ENCODE measurements around the gene ZNF343. TPM values are rescaled to one million over a fixed set of nuclear protein-coding genes. Genes with fewer than 3 reads are reported as not detected.

The ZNF343 gene
- total RNA-seq, 1 donor from 2014 or later: 9.2 TPM

GRCh38 chr20:2470423-2471193, 38.1 kb downstream of the ZNF343 start, which contains the start of gene SNRPB:
TSS of gene SNRPB (minus strand) at chr20:2470789. CDS start at chr20:2470690, 99 bp downstream.
- Histone ChIP-seq H3K27me3 (ENCODE audit: control insufficient read depth, insufficient read depth, low read length) (no peaks in the 10 kb centered on the region), H3K36me3 (ENCODE audit: control insufficient read depth, insufficient read depth, low read length) (peaks cover 14% of the 10 kb centered on the region), H3K4me3 (ENCODE audit: low read depth, low read length) (peak within 1 kb of the TSS; percentile 88)
- DNase-seq (ENCODE audit: low read depth): peak; percentile 98
- FAIRE-seq: peak; percentile 75
- TF ChIP-seq CTCF (IDR thresholded peaks at IDR 0.05; ENCODE audit: insufficient read depth, low read length, severe bottlenecking): no peak

GRCh38 chr20:2469991-2470422, 38.7 kb downstream of the ZNF343 start:
- FAIRE-seq (no peak), DNase-seq (ENCODE audit: low read depth) (peak; percentile 50)
- Histone ChIP-seq H3K4me3 (ENCODE audit: low read depth, low read length) (peak overlapping the region; percentile 88), H3K27me3 (ENCODE audit: control insufficient read depth, insufficient read depth, low read length) (no peaks in the 10 kb centered on the region), H3K36me3 (ENCODE audit: control insufficient read depth, insufficient read depth, low read length) (peaks cover 17% of the 10 kb centered on the region)
- TF ChIP-seq CTCF (IDR thresholded peaks at IDR 0.05; ENCODE audit: insufficient read depth, low read length, severe bottlenecking): no peak

GRCh38 chr20:2468581-2469407, 39.9 kb downstream of the ZNF343 start:
- Histone ChIP-seq H3K27me3 (ENCODE audit: control insufficient read depth, insufficient read depth, low read length) (no peaks in the 10 kb centered on the region), H3K36me3 (ENCODE audit: control insufficient read depth, insufficient read depth, low read length) (peaks cover 20% of the 10 kb centered on the region), H3K4me3 (ENCODE audit: low read depth, low read length) (peak overlapping the region; percentile 88)
- DNase-seq (ENCODE audit: low read depth) (no peak), FAIRE-seq (no peak)
- no peak for TF ChIP-seq CTCF (IDR thresholded peaks at IDR 0.05; ENCODE audit: insufficient read depth, low read length, severe bottlenecking)

- FAIRE-seq: no peak
- DNase-seq (ENCODE audit: low read depth): no peak
- Histone ChIP-seq H3K36me3 (ENCODE audit: control insufficient read depth, insufficient read depth, low read length) (peaks cover 31% of the 10 kb centered on the region), H3K4me3 (ENCODE audit: low read depth, low read length) (no peak overlapping the region), H3K27me3 (ENCODE audit: control insufficient read depth, insufficient read depth, low read length) (no peaks in the 10 kb centered on the region)
- no peak for TF ChIP-seq CTCF (IDR thresholded peaks at IDR 0.05; ENCODE audit: insufficient read depth, low read length, severe bottlenecking)
These were observed 41.3 kb downstream of the ZNF343 start for GRCh38 chr20:2467412-2467811.

- FAIRE-seq (no peak), DNase-seq (ENCODE audit: low read depth) (no peak)
- H3K36me3 ChIP-seq (ENCODE audit: control insufficient read depth, insufficient read depth, low read length): peaks cover 40% of the 10 kb centered on the region
- no peak for TF ChIP-seq CTCF (IDR thresholded peaks at IDR 0.05; ENCODE audit: insufficient read depth, low read length, severe bottlenecking)
- H3K4me3 ChIP-seq (ENCODE audit: low read depth, low read length): no peak overlapping the region
- H3K27me3 ChIP-seq (ENCODE audit: control insufficient read depth, insufficient read depth, low read length): no peaks in the 10 kb centered on the region
These were observed 43.6 kb downstream of the ZNF343 start for GRCh38 chr20:2465100-2465499.
